Measurements from ENCODE around the gene CPNE5.
A peak's percentile ranks its signal among the peaks of the same experiment; 100 is the strongest.

Gene CPNE5

GRCh38 chr6:36840432-36841403, 1.5 kb upstream of the CPNE5 start:
- intact Hi-C loops (cut with DNase I): no loop called here
- DNase-seq: peak in 6 of 42 donors; percentile 24 to 47 (median 28)

DNA sequence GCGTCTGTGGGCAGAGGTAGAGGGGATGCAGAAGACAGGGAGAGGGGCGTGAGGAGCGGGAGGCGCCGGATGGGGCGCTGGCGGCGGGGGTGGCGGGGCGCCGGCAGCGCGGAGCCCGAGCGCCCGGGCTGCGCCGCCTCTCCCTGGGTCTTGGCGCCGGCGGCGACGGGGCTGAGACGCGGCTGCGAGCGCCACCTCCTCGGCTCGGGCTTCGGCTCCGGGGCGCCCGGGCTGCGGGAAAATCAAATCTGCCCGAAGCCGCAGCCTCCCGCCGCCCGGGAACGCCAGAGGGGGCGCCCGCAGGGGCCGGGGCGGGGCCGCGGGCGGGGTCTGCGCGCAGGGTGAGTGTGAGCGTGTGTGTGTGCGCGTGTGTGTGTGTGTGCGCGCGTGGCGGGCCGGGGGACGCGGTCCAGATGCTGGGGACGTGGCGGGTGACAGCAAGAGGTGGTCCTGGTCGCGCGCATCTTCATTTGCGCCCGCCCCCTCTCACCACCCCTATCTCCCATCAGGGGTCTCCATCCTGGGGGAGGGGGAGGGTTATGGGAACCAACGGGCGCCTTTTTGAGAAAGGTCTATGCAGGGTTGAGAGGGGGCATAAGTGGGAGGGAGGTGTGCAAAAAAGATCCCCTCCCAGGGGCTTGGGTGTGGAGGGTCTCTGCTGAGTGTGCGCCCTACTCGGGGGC, 646 bp upstream of the CPNE5 start:
- intact Hi-C loops (cut with DNase I): no loop called here
- peak in 39 of 42 donors; percentile 48 to 85 (median 70) for DNase-seq

- DNase-seq: peak in 19 of 42 donors; percentile 20 to 82 (median 47)
- intact Hi-C loops (cut with DNase I): no loop called here
These were observed 1.6 kb downstream of the CPNE5 start for GRCh38 chr6:36837686-36838085.

DNA sequence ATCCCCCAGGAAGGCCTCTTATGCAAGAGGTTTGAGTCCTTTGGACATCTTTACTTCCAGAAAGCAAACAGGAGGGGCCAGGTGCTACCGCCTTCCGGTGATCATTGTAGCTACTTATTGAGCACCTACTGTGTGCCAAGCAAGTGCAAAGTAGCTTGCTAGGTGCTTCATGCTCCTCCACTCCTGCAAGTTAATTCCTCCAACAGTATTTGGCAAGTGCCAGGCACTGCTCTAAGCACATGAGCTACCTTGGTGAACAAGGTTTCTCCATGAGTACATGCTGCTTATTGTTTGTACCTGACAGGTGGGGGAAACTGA, 2.3 kb downstream of the CPNE5 start:
- DNase-seq: no peak
- intact Hi-C loops (cut with DNase I): no loop called here

DNA sequence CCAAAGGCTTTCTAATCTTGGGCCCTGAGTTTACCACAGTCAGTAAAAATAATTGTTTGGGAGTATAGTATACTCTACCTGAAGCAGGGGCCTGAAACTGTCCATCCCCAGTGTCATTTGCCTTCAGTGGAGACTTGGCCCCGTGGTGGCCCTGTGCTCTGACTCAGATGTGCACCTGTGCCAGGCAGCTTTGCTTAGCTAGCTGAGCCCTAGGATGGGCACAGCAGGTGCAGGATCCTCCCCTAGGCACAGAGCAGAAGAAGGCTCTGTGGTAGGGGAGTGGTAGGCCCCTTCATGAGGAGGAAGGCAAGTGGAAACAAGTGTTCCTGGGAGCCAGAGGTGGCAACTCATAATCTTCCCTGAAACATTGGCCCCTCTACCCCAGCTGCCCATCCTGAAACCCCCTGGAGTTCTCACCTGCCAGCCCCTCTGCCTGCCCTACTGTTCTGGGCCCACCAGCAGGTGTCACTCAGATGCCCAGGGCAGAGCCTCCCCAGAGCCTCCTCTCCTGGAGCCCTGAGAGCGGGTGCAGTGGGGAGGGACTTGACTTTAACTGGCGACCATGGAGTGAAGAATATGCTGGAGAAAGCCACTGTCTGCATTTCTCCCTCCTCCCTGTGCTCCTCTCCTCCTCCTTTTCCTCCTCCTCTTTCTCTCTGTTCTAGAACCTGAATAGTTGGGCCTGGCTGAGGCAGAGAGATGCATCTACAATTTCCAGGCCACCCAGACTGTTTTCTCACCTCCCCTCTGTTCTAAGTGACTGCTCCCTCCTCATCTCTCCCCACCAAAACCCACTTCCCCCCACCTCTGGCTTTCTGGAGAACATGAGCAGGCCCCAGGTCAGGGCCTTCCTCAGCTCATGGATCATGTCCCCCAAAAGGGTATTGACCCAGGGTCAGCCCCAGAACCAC, 2.9 kb downstream of the CPNE5 start:
- peak in 6 of 42 donors; percentile 29 to 66 (median 48) for DNase-seq
- intact Hi-C loops (cut with DNase I): no loop called here

- peak in 34 of 42 donors; percentile 29 to 88 (median 60) for DNase-seq
- intact Hi-C loops (cut with DNase I): no loop called here
These were observed 4.5 kb downstream of the CPNE5 start for GRCh38 chr6:36834576-36835341.

GRCh38 chr6:36833182-36833789, 6.0 kb downstream of the CPNE5 start:
- intact Hi-C loops (cut with DNase I): no loop called here
- peak in 6 of 42 donors; percentile 35 to 71 (median 50) for DNase-seq

DNA sequence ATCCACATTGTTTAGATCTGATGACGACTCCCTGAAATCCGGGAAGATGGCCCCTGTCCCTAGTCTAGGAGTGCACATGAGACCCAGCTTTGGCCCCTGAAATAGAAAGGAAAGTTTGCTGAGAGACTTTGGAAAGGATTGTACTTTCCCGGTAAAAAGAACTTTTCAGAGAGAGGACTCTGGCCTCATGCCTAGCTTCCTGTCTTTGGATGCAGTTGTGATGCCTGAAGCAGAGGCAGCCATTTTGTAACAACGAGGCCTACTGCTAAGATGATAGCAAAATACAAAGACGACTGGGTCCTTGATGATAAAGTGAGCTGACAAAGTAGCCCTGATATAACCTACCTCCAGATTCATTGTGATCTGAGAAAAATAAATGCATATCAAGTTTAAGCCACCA, 6.9 kb downstream of the CPNE5 start:
- DNase-seq: no peak
- intact Hi-C loops (cut with DNase I): no loop called here

- DNase-seq: no peak
- intact Hi-C loops (cut with DNase I): no loop called here
These were observed 8.7 kb downstream of the CPNE5 start for GRCh38 chr6:36830577-36830976.

DNA sequence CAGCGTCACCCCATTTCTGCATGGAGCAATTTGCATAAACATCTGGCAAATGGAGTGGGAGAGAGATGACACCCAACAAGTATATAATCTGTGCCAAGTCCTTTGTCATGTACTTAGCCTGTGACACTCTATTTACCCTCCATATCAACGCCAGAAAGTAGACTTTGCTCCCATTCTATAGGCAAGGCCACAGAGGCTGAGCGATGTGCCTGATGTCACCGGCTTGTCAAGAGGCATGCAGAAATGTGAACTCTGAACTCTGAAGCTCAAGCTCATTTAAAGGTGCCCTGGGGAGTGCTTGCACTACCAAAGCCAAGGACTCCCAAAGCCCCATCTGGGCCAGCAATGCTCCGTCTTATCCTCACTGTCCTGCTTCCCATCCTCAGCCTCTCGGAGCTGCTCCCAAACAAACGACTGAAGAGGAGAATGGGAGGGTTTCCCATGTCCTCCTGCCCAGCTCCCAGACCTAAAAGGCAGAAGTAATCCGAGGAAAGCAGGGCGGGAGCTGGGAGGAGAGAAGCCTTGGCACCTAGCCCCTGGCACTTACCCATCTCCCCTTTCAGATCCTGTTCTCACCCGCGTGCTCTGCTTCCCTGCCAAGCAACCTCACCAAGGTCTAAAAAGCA, 9.2 kb downstream of the CPNE5 start:
- DNase-seq: peak in 25 of 42 donors; percentile 26 to 76 (median 57)
- intact Hi-C loops (cut with DNase I): no loop called here

DNA sequence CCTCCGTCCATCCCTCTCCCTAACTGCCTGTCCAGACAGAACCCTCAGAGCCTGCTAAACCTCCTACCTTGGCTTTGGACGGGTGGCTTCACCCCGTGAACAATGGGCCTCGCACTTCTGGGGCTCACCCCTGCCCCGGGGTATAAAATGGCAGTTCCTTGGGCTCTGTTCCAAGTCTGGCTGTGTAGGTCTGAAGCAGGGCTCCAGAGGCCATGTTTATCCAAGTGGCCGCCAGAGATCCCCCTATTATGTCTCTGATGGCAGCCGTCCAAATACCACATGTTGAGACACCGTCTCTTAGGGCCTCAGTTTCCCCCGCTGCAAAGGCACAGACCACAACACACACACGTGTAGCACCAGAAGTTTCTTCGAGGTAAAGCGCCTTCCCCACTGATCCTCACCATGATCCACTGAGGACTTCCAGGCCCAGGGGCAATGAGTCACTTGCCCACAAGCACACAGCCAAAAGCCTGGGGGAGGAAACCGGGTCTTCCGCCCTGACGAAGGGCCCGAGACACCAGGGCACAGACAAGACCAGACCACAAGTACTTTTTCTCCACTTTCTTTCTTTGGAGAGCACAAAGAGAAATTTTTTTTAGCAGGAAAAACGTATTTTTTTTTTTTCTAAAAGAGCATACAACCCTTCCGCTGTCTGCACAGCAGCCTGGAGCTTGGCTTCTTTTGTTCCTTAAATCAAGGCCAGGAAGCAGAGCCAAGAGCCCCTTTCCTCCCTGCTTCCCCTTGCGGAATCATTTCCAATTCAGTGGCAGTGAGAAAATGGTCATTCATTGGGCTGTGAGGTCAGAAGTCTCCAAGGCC, 11.8 kb downstream of the CPNE5 start:
- intact Hi-C loops (cut with DNase I): no loop called here
- DNase-seq: peak in 3 of 42 donors; percentile 42 to 69 (median 51)

GRCh38 chr6:36826520-36827227, 12.6 kb downstream of the CPNE5 start:
- DNase-seq: no peak
- intact Hi-C loops (cut with DNase I): no loop called here

DNA sequence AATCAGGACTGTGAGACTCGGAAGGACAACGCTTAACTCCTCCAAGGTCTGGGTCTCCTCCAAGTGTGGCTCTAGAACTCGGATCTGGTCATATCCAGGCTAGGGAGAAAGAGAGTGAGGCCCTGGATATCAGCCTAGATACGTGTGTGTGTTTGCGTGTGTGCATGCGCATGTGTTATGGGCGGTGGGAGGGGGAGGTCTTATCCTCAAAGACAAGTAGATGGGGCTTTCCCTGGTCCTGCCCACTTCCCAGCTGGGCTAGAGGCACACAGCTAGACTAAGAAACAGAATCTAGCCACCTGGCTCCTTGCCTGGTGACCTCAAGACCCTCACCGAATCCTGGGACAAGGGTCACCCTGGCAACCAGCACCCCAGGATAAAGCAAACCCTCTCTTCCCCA, 13.2 kb downstream of the CPNE5 start:
- DNase-seq: no peak
- intact Hi-C loops (cut with DNase I): no loop called here

DNA sequence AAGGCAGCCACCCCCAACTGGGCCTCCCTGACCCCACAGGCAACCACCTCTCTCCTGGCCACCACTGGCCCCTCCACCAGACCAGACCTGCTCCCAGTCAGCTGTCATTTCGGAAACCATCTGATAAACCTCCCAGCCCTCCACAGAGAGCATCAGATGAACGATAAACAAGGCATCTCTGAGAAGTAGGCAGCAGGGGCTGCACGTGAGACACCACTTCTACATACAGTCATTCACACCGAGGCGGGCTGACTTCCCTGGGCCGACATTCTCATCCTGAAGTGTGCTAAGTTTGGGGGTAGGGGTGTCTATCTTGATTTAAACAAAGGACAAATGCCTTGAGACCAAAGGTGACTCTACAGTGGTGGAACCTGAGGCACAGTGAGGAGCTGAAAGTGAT, 13.8 kb downstream of the CPNE5 start:
- DNase-seq: no peak
- intact Hi-C loops (cut with DNase I): no loop called here

GRCh38 chr6:36824253-36824652, 15.0 kb downstream of the CPNE5 start:
- DNase-seq: no peak
- intact Hi-C loops (cut with DNase I): no loop called here

GRCh38 chr6:36823421-36824096, 15.7 kb downstream of the CPNE5 start:
- intact Hi-C loops (cut with DNase I): no loop called here
- DNase-seq: no peak

Data from head of caudate nucleus (tissue), 42 donors.